Gastrocnemius medialis (tissue), 4 donors: ENCODE results near the gene CDH23.

Experiments used
- CTCF ChIP-seq, 5 experiments: fragments of 450-650 bp in 3 of 5; fragments of 200-600 bp in 2 of 5; sonication (generic) in 2 of 5; IDR thresholded peaks in 4 of 5; conservative IDR thresholded peaks in 1 of 5; 1 replicate in 4 of 5; 2 replicates in 1 of 5; pipeline ENCODE4 v1.5.1; 2016 to 2019; ENCODE audit warnings: antibody characterized with exemption in 5 of 5, mild to moderate bottlenecking in 3 of 5, moderate library complexity in 3 of 5
- POLR2A ChIP-seq, 2 donors: fragments of 450-650 bp; IDR thresholded peaks; one replicate each; pipeline ENCODE4 v1.6.1; 2017; ENCODE audit warnings: antibody characterized with exemption in 2 of 2, mild to moderate bottlenecking in 2 of 2, moderate library complexity in 2 of 2

GRCh38 chr10:71513540-71513853 is 116.8 kb downstream of the CDH23 start:
- TF ChIP-seq CTCF (IDR thresholded peaks at IDR 0.05 in 4 of 5, conservative IDR thresholded peaks at IDR 0.05 in 1 of 5): no peak
- no peak for TF ChIP-seq POLR2A (IDR thresholded peaks at IDR 0.05)
